ENCODE data around the gene BCAS2.

DNA sequence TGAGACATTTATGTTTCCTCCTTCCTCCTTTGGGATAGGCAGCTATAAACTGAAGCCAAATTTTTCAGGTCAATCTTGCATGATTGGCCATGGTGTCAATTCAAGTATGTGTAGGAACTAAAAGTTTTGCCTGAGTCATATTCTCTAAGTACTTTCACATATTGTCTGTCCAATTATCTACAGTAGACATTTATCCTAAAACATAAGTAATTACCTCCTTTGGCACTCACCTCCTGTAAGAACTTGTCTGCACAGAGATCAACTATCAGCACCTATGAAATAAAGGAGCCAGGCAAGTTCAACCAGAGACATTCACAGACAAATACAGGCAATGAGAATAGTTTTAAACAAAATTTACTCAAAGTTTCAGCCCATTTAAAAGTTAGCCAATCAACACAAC lies 14.2 kb upstream of the BCAS2 start:
- TF ChIP-seq EZH2 (IDR thresholded peaks at IDR 0.05; ENCODE audit: borderline replicate concordance) (no peak), EZH2phosphoT487 (IDR thresholded peaks at IDR 0.05; ENCODE audit: low read depth, severe bottlenecking, unreplicated experiment) (no peak)
- TF ChIP-seq, protein P1, sequence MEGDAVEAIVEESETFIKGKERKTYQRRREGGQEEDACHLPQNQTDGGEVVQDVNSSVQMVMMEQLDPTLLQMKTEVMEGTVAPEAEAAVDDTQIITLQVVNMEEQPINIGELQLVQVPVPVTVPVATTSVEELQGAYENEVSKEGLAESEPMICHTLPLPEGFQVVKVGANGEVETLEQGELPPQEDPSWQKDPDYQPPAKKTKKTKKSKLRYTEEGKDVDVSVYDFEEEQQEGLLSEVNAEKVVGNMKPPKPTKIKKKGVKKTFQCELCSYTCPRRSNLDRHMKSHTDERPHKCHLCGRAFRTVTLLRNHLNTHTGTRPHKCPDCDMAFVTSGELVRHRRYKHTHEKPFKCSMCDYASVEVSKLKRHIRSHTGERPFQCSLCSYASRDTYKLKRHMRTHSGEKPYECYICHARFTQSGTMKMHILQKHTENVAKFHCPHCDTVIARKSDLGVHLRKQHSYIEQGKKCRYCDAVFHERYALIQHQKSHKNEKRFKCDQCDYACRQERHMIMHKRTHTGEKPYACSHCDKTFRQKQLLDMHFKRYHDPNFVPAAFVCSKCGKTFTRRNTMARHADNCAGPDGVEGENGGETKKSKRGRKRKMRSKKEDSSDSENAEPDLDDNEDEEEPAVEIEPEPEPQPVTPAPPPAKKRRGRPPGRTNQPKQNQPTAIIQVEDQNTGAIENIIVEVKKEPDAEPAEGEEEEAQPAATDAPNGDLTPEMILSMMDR (IDR thresholded peaks at IDR 0.05; ENCODE audit: poor library complexity), result no peak
